Left renal pelvis (tissue), 4 donors: ENCODE measurements around the gene ARIH2. TPM values are rescaled to one million over a fixed set of nuclear protein-coding genes. Genes with fewer than 3 reads are reported as not detected.

Experiments used
- DNase-seq, 4 donors: peaks; one replicate each; pipeline ENCODE4 v3.0.0-alpha.2; 2013; ENCODE audit warnings: low read depth in 4 of 4, low spot score in 3 of 4
- polyA plus RNA-seq, 4 donors: library from polyadenylated mRNA; unstranded; fragments of 120-200 nt; gene quantifications; one replicate each; pipeline ENCODE4 v1.2.1, GENCODE V29; 2013; ENCODE audit not compliant: insufficient read length in 4 of 4

ARIH2 gene
- polyA plus RNA-seq, 4 donors: 60.2 to 92.9 (median 74.9) TPM

- no peak for DNase-seq
Observed at GRCh38 chr3:49016414-49017228, 98.0 kb downstream of the ARIH2 start.

DNA sequence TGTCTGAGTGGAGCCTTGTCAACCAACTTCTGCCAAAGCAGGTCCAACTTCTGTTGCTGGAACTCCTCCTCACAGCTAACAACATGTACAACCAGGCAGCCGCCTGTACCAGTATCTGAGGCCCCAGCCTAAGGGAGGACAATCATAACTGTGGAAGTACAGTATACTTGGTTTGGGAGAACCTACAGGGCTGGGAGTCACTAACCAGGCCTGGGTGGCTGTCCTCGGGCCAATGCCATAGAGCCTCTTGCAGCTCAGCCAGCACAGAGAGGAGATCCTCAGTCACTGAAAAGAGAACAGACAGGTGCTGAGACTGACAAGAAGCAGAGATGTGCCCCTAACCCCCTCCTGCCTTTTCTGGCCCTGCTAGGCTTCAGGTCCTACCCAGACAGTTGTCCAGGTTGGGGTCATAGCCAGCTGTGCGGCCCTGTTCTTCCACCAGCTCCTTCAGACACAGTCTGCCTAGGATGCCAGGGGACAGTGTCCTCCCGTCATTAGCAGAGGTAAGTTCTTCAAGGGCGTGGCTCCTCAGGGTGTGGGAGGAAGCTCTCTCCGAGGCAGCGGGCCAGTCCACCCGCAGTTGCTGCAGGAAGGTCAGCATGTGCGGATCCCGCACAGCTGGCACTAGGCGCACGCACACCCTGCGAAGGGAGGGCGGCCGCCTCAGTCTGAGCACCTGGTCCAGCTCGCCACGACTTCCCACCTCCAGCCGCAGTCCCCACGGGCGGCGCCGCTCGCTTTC is 98.8 kb downstream of the ARIH2 start:
- no peak for DNase-seq

- DNase-seq: no peak
Observed at GRCh38 chr3:49017971-49018706, 99.5 kb downstream of the ARIH2 start, which contains the start of gene DALRD3. Gene DALRD3, minus strand, starts transcription at chr3:49018580. Its CDS starts 16 bp downstream, at chr3:49018564.

GRCh38 chr3:49018707-49019006 is 100.0 kb downstream of the ARIH2 start:
- DNase-seq: no peak

DNA sequence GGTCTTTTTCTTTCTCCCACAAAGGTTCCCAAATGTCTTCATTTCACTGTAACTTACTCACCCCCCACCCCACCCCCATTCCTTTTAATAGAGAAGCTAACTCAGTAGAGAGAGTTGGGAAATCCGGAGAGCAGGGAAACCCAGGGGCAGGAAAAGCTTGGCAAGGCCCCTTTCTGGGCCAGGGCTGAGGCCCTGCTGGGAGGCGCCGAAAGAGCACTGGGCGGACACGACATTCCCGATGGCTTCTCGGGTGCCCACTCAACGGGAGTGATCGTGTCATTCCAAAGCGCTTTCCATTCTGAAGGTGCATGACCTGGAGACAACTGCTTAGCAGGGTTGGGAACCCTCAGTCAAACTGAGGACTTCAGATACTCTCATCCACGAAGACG is 101.3 kb downstream of the ARIH2 start:
- no peak for DNase-seq

- no peak for DNase-seq
Observed at GRCh38 chr3:49020330-49021212, 101.9 kb downstream of the ARIH2 start.

DNA sequence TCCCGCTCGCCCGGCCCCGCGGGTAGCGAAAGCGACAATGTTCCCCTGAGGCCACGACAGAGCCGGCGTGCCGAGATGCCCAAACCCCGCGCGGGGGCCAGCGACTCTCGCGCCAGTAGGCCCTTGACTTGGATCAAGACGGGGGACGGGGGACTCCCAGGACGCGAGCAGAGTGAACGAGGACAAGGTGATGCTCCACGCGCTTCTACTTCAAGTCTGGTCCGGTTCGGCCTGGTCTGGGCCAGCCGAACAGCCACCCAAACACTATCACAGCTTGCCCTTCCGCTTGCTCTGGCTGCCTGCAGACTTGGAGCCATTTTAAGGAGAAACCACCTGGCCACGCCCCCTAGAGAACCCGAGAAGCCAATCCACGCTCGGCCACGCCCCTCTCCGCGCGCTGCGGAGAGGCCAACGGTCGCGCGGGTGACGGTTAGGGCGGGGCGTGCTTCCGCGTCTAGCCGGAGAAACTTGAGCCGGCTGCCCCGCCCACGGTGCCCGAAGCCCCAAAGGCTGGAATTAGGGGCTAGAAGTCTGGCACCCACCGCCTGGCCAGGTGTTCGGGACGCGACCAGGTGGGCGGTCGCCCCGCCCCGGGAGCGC is 102.7 kb downstream of the ARIH2 start:
- peak; percentile 93 to 97 (median 96) for DNase-seq

GRCh38 chr3:49021813-49022687 is 103.4 kb downstream of the ARIH2 start, which contains the start of gene NDUFAF3:
Gene NDUFAF3, plus strand, starts transcription at chr3:49022121. Its CDS starts 24 bp downstream, at chr3:49022145.
- peak; percentile 76 to 85 (median 82) for DNase-seq

DNA sequence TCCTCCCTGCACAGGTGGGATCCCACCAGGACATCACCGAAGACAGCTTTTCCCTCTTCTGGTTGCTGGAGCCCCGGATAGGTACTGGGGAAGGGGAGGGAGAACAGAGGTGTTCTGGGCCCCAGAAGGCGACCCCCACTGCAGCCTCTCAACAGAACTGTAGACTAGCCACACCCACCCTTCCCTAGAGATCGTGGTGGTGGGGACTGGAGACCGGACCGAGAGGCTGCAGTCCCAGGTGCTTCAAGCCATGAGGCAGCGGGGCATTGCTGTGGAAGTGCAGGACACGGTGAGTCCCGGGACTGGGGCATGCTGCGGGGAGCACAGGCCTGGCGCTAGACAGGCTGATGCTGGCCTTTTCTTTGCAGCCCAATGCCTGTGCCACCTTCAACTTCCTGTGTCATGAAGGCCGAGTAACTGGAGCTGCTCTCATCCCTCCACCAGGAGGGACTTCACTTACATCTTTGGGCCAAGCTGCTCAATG is 104.1 kb downstream of the ARIH2 start:
- no peak for DNase-seq

GRCh38 chr3:49023775-49024174 is 105.1 kb downstream of the ARIH2 start:
- no peak for DNase-seq

DNA sequence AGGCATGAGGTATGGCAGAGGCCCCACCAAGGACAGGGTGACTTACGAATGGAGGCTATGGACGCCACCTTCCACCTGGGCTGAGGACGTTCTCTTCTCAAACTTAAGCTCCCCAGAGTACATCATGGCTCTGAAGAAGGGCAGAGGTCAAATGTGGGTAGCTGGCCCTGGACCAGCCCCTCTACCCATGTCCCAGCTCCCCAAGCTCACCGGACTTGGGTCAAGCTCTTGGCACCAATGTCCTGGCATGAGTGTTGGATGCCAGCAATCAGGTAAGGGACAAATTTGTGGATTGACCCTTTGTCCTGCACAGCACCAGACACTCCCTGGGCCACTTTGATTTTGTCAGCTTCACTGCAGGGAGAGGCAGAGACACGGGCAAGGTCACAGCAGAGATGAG is 105.8 kb downstream of the ARIH2 start:
- DNase-seq: no peak

DNA sequence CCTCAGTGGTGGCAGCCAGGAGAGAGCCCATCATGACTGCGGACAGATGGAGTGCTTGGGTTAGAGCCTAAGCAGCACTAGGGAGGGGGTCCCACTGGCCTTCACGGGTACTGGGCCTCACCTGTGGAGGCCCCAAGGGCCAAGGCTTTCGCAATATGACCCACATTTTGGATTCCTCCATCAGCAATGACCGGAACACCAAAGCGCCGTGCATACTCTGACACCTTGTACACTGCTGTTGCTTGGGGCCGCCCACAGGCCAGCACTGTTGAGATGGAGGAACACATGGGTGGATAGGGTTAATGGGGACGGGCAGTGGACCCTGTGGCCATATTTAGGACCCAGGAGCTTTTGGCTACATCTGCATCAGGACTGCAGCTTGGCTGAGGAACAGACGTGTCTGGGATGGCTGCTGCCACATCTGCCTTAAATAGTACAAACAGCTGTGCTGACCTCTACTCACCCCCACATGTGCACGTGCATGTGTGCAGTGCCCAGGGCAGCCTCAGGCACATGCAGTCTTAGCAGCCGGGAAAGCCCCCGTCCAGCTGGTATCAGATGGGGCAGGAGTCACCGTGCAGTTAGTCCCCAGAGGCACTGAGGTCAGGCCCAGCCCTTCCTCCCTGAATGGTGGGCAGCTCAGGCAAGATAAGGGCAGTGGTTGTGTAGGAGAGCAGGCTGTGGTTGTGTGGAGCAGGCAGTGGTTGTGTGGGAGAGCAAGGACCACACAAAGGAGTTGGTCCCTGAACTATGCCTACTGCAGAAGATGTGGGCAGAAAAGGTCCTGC is 106.6 kb downstream of the ARIH2 start:
- DNase-seq: no peak

GRCh38 chr3:49025793-49026520 is 107.3 kb downstream of the ARIH2 start:
- no peak for DNase-seq

GRCh38 chr3:49026536-49026935 is 107.9 kb downstream of the ARIH2 start:
- no peak for DNase-seq

GRCh38 chr3:49027634-49028033 is 109.0 kb downstream of the ARIH2 start:
- no peak for DNase-seq

GRCh38 chr3:49028298-49028672 is 109.6 kb downstream of the ARIH2 start:
- no peak for DNase-seq
